Tibial artery (tissue), 4 donors: Measurements from ENCODE around the gene SULT2B1.
A peak's percentile ranks its signal among the peaks of the same experiment; 100 is the strongest.

ENCODE experiments used
- DNase-seq, 2 donors: peaks; one replicate each; pipeline ENCODE4 v3.0.0-alpha.2; 2019
- H3K27ac ChIP-seq, 2 donors: fragments of 200-600 bp; sonication (generic) in 1 of 2; 1 replicate in 1 of 2; 2 replicates in 1 of 2; pipeline ENCODE4 v1.5.1; 2018 to 2019; ENCODE audit warnings: mild to moderate bottlenecking in 1 of 2
- H3K27me3 ChIP-seq, 2 donors: fragments of 200-600 bp; sonication (generic) in 1 of 2; one replicate each; pipeline versions ENCODE4 v1.5.1 to v1.6.0; 2016 to 2019
- H3K36me3 ChIP-seq, 3 donors: fragments of 200-600 bp; sonication (generic) in 2 of 3; one replicate each; pipeline ENCODE4 v1.5.1; 2016 to 2019; ENCODE audit warnings: mild to moderate bottlenecking in 2 of 3
- H3K4me1 ChIP-seq, 4 donors: fragments of 200-600 bp; sonication (generic) in 2 of 4; 1 replicate in 3 of 4; 2 replicates in 1 of 4; pipeline ENCODE4 v1.5.1; 2016 to 2019
- H3K4me3 ChIP-seq, 2 donors: fragments of 200-600 bp; sonication (generic) in 1 of 2; 1 replicate in 1 of 2; 2 replicates in 1 of 2; pipeline ENCODE4 v1.5.1; 2018 to 2019; ENCODE audit warnings: mild to moderate bottlenecking in 2 of 2
- H3K9me3 ChIP-seq, 3 donors: fragments of 200-600 bp; sonication (generic) in 1 of 3; one replicate each; pipeline ENCODE4 v1.5.1; 2016 to 2019
- intact Hi-C: fragments of 100-400 bp; cut with DNase I; formaldehyde crosslinking; loops from one replicate; pipeline ENCODE4 v1.15.0; 2023; ENCODE audit warnings: low total_unique reads
- TF ChIP-seq, protein P1 (sequence below), 2 experiments: fragments of 200-600 bp in 1 of 2; fragments of 450-650 bp in 1 of 2; IDR thresholded peaks; one replicate each; pipeline ENCODE4 v1.5.1; 2017 to 2019; ENCODE audit warnings: antibody characterized with exemption in 2 of 2, mild to moderate bottlenecking in 1 of 2, moderate library complexity in 1 of 2

The SULT2B1 gene

DNA sequence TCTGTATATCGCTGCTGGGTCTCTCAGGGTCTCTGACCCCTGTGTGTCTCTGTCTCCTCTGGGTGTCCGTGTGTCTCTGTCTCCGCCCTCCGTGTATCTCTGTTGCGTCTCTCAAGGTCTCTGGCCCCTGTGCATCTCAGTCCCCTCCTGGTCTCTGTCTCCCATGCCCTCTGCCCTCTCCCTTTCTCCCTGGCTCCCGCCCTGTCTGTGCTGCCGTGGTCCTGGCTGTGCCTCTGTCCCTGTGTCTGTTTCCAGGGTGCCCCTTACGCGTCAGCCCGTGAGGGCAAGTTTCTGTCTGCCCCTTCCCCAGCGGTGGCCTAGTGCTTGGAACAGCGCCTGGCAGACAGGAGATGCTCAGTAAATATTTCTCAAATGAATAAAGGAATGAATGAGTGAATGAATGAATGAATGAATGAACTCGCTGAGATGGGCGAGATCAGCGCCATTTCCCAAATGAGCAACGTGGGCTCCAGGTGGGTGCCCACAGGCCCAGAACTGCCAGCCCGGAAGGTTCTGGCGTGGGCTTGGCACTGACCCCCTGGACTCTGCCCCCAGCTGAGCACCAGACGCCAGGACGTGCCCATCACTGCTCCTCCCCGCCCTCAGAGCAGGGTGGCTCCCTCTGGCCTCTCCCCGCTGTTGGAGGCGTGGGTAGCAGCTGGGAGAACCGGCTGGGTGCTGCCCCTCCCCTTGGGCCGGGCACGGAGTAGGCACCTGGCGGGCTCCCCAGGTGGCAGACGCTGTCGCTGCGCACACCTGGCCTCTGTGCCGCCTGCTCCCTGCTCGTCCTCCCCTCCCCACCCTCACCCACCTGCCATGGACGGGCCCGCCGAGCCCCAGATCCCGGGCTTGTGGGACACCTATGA is at the start of gene SULT2B1:
SULT2B1 (plus strand) TSS at position 736 of the 866 bp plus-strand sequence; CDS start at position 817, 81 bp downstream.
- intact Hi-C loops: no loop called here
- H3K4me3 ChIP-seq: no peak within 1 kb of the TSS
- no peaks in the 10 kb centered on the region for H3K9me3 ChIP-seq
- H3K27ac ChIP-seq: no peak within 1 kb of the TSS
- TF ChIP-seq, protein P1, sequence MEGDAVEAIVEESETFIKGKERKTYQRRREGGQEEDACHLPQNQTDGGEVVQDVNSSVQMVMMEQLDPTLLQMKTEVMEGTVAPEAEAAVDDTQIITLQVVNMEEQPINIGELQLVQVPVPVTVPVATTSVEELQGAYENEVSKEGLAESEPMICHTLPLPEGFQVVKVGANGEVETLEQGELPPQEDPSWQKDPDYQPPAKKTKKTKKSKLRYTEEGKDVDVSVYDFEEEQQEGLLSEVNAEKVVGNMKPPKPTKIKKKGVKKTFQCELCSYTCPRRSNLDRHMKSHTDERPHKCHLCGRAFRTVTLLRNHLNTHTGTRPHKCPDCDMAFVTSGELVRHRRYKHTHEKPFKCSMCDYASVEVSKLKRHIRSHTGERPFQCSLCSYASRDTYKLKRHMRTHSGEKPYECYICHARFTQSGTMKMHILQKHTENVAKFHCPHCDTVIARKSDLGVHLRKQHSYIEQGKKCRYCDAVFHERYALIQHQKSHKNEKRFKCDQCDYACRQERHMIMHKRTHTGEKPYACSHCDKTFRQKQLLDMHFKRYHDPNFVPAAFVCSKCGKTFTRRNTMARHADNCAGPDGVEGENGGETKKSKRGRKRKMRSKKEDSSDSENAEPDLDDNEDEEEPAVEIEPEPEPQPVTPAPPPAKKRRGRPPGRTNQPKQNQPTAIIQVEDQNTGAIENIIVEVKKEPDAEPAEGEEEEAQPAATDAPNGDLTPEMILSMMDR (IDR thresholded peaks at IDR 0.05): no peak
- no peaks in the 10 kb centered on the region for H3K36me3 ChIP-seq
- H3K27me3 ChIP-seq: peaks cover 0 to 56% of the 10 kb centered on the region in 2 donors
- no peaks in the 10 kb centered on the region for H3K4me1 ChIP-seq
- DNase-seq: no peak

DNA sequence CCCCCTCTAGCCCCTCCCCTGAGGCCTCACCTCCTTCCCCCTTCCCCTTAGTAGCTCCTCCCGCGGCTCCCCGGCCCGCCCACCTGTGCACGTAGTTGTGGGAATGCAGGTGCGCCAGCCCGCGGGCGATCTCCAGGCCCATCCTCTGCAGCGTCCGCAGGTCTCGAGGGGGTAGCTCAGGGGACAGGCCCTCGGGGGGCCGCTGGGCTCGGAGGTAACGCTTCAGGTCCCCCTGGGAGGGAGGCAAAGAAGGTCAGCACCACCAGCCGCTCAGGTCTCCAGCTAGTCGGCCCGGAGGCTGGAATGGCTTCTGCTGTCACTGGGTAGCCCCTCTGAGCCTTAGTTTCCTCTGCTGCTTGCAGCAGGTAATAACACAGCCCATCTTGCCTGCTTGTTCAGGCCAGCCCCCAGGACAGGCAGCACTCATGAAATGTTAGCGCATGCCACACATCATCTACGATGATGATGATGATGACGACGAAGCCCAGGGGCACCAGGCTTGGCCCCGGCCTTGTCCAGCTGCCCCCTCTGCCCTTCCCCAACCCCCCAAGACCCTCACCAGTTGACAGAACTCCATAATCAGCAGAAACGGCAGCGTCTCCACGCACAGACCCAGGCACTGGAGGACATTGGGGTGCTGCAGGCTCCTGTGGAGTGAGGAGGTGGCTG is 49.5 kb upstream of the SULT2B1 start:
- peaks cover 0 to 24% (median 12%) of the 10 kb centered on the region in 4 donors for H3K4me1 ChIP-seq
- H3K27ac ChIP-seq: no peak overlapping the region
- H3K9me3 ChIP-seq: no peaks in the 10 kb centered on the region
- intact Hi-C loops: no loop called here
- no peaks in the 10 kb centered on the region for H3K36me3 ChIP-seq
- TF ChIP-seq, protein P1 (IDR thresholded peaks at IDR 0.05): no peak
- H3K4me3 ChIP-seq: no peak overlapping the region
- DNase-seq: no peak
- H3K27me3 ChIP-seq: peaks cover 0 to 52% of the 10 kb centered on the region in 2 donors

- intact Hi-C loops: no loop called here
- Histone ChIP-seq H3K9me3 (no peaks in the 10 kb centered on the region), H3K4me3 (no peak overlapping the region), H3K27ac (no peak overlapping the region), H3K4me1 (peaks cover 0 to 19% (median 11%) of the 10 kb centered on the region in 4 donors), H3K27me3 (peaks cover 0 to 47% of the 10 kb centered on the region in 2 donors), H3K36me3 (no peaks in the 10 kb centered on the region)
- TF ChIP-seq, protein P1 (IDR thresholded peaks at IDR 0.05): peak; percentile 27 to 38
- peak in 1 of 2 donors; percentile 59 for DNase-seq
Measured at GRCh38 chr19:48506138-48506733, 45.7 kb upstream of the SULT2B1 start.

- H3K4me3 ChIP-seq: no peak overlapping the region
- TF ChIP-seq, protein P1 (IDR thresholded peaks at IDR 0.05): no peak
- no peak overlapping the region for H3K27ac ChIP-seq
- H3K27me3 ChIP-seq: peaks cover 3 to 50% of the 10 kb centered on the region in 2 donors
- no peaks in the 10 kb centered on the region for H3K36me3 ChIP-seq
- no peaks in the 10 kb centered on the region for H3K9me3 ChIP-seq
- no peak for DNase-seq
- peaks cover 0 to 19% (median 10%) of the 10 kb centered on the region in 4 donors for H3K4me1 ChIP-seq
- intact Hi-C loops: no loop called here
Measured at GRCh38 chr19:48507911-48508439, 44.0 kb upstream of the SULT2B1 start.

- no peak overlapping the region for H3K4me3 ChIP-seq
- no peaks in the 10 kb centered on the region for H3K9me3 ChIP-seq
- peaks cover 3 to 59% of the 10 kb centered on the region in 2 donors for H3K27me3 ChIP-seq
- TF ChIP-seq, protein P1 (IDR thresholded peaks at IDR 0.05): no peak
- intact Hi-C loops: no loop called here
- DNase-seq: no peak
- H3K27ac ChIP-seq: no peak overlapping the region
- no peaks in the 10 kb centered on the region for H3K36me3 ChIP-seq
- H3K4me1 ChIP-seq: peaks cover 0 to 27% (median 16%) of the 10 kb centered on the region in 4 donors
Measured at GRCh38 chr19:48508729-48509411, 43.1 kb upstream of the SULT2B1 start.
